ENCODE data around the gene FGD5. TPM values are rescaled to one million over a fixed set of nuclear protein-coding genes. Genes with fewer than 3 reads are reported as not detected.

The FGD5 gene
- polyA plus RNA-seq, 3 donors = 22.7 to 27.0 (median 23.6) TPM

DNA sequence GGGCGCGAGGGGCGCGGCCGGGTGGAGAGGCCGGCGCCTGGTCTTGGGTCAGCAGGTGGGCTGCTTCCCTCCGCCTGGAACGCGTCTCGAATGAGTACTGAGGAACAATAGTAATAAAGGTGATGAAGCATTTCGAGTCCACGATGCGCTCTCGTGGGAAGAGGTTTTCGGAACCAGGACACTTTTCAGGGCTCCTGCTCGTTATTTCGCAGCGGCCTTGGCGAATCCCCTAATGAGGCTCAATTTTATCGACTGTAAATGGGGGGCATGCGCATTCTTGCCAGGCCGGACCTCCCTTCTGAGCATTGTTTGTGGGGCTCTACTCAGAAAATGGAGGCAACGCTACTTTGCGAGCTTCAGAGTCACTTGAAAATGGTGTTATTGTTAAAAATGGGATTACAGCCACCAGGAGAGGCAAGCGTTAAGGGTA lies 129.9 kb downstream of the FGD5 start:
- DNase-seq (ENCODE audit: low read depth in 3 of 3, low spot score in 2 of 3) = peak in 2 of 3 donors; percentile 44 to 45

- no peak for DNase-seq (ENCODE audit: low read depth in 3 of 3, low spot score in 2 of 3)
Observed at GRCh38 chr3:14949126-14949525, 130.4 kb downstream of the FGD5 start.

GRCh38 chr3:14950274-14950673 lies 131.5 kb downstream of the FGD5 start:
- DNase-seq (ENCODE audit: low read depth in 3 of 3, low spot score in 2 of 3) = no peak

DNA sequence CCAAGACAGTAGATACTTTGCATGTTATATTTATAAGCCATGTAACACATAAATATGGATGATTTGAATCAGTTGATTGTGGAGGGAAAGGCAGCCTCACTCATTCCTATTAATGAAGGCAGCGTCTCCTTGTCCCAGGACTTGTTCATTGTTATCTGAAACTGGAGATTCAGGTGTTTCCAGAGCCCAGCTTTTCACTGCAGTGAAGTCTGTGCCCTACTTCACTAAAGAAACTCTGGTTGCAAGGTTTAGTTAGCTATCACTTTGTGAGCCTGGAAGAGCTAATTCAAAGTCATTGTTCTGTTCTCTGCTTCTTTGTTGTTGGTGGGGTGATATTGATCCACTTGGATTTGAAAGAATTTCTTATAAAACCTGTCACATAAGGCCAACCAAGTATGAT lies 138.4 kb downstream of the FGD5 start:
- DNase-seq (ENCODE audit: low read depth in 3 of 3, low spot score in 2 of 3) = no peak

GRCh38 chr3:14957925-14958324 lies 139.2 kb downstream of the FGD5 start:
- DNase-seq (ENCODE audit: low read depth in 3 of 3, low spot score in 2 of 3) = no peak

GRCh38 chr3:14959359-14959943 lies 140.7 kb downstream of the FGD5 start:
- DNase-seq (ENCODE audit: low read depth in 3 of 3, low spot score in 2 of 3) = no peak

- DNase-seq (ENCODE audit: low read depth in 3 of 3, low spot score in 2 of 3) = no peak
Observed at GRCh38 chr3:14962762-14963161, 144.0 kb downstream of the FGD5 start.

DNA sequence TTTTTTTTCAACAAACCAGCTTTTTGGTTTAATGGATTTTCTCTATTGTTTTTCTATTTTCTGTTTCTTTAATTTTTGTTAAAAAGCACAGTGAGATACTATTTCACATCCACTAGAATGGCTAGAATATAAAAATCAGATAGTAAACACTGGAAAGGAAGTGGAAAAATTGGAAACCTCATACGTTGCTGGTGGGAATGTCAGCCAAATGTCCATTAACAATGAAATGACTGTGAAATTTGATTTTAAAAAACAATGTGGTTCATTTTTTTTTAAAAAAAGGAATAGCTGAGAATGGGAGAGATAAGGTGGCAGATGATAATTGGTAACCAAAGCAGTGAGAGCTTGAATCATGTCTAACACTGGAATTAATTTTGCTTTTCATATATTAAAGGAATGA lies 148.5 kb downstream of the FGD5 start:
- no peak for DNase-seq (ENCODE audit: low read depth in 3 of 3, low spot score in 2 of 3)

DNA sequence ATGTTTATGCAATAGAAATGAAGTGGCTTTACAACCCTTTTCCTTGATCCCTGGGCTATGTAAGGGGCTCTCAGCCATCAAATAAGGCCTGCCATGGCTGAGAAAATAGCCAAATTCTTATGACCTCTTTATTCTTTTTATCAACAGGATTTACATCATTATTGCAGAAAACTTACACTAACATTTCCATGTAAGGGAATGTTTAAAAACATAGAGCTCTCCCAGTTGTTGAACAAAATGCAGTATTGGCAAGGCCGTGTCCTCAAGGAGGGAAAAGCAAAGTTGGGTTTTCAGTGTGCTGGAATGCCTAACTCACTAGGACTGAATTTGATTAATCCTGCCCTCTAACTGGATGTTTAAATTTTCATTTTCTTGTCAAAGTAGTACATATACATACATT lies 150.9 kb downstream of the FGD5 start:
- no peak for DNase-seq (ENCODE audit: low read depth in 3 of 3, low spot score in 2 of 3)

GRCh38 chr3:14976317-14976716 lies 157.6 kb downstream of the FGD5 start:
- DNase-seq (ENCODE audit: low read depth in 3 of 3, low spot score in 2 of 3) = no peak

- no peak for DNase-seq (ENCODE audit: low read depth in 3 of 3, low spot score in 2 of 3)
Observed at GRCh38 chr3:14980689-14981088, 161.9 kb downstream of the FGD5 start.

Other genes starting within 250 kb of the FGD5 start
- gene CCDC174, start 167.2 kb upstream of the FGD5 start, polyA plus RNA-seq (ENCODE audit: insufficient read length in 3 of 3) = 10 to 100 TPM; 31.6 to 34.9 (median 34.7) TPM
- gene C3orf20, start 143.8 kb upstream of the FGD5 start, polyA plus RNA-seq (ENCODE audit: insufficient read length in 3 of 3) = under 1 TPM; 0.15 to 0.38 (median 0.32) TPM
- gene NR2C2, start 128.6 kb downstream of the FGD5 start, polyA plus RNA-seq (ENCODE audit: insufficient read length in 3 of 3) = 10 to 100 TPM; 36.4 to 41.0 (median 39.3) TPM
- gene MRPS25, start 246.4 kb downstream of the FGD5 start, polyA plus RNA-seq (ENCODE audit: insufficient read length in 3 of 3) = 10 to 100 TPM; 54.9 to 59.8 (median 55.9) TPM

Measured in right renal cortex interstitium (tissue), 3 donors.